ENCODE results near the gene ZSCAN1. TPM values are rescaled to one million over a fixed set of nuclear protein-coding genes. Genes with fewer than 3 reads are reported as not detected.

Gene ZSCAN1
- total and polyA plus RNA-seq, 10 of the 15 experiments (the other 5 are each of a cell fraction or from before 2014, with no cell fraction given) = not detected

DNA sequence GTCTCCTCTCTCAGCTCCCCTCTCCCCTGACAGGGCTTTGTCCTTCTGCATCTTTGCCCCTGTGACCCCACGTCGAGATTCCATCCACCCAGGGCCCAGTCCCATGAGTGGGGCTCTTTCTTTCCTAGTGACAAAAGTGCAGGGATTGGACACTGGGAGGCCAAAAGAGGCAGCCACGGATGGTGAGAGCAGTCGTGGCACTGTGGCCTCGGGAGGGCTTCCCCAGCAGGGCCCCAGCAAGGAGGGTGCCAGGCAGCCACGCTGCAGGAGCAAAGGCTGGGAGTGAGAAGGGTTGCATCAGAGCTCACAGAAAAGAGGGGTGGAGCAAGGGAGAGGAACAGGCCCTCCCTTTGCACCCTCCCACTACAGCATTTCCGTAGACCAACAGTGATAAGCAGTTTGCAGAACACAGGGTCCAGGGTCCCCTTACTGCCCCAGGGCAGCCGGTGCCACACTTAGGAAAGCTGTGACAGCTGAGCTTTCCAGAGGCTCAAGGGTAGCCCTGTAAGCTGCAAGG, 4.9 kb downstream of the ZSCAN1 start (continued):
- TF ChIP-seq, protein P1, sequence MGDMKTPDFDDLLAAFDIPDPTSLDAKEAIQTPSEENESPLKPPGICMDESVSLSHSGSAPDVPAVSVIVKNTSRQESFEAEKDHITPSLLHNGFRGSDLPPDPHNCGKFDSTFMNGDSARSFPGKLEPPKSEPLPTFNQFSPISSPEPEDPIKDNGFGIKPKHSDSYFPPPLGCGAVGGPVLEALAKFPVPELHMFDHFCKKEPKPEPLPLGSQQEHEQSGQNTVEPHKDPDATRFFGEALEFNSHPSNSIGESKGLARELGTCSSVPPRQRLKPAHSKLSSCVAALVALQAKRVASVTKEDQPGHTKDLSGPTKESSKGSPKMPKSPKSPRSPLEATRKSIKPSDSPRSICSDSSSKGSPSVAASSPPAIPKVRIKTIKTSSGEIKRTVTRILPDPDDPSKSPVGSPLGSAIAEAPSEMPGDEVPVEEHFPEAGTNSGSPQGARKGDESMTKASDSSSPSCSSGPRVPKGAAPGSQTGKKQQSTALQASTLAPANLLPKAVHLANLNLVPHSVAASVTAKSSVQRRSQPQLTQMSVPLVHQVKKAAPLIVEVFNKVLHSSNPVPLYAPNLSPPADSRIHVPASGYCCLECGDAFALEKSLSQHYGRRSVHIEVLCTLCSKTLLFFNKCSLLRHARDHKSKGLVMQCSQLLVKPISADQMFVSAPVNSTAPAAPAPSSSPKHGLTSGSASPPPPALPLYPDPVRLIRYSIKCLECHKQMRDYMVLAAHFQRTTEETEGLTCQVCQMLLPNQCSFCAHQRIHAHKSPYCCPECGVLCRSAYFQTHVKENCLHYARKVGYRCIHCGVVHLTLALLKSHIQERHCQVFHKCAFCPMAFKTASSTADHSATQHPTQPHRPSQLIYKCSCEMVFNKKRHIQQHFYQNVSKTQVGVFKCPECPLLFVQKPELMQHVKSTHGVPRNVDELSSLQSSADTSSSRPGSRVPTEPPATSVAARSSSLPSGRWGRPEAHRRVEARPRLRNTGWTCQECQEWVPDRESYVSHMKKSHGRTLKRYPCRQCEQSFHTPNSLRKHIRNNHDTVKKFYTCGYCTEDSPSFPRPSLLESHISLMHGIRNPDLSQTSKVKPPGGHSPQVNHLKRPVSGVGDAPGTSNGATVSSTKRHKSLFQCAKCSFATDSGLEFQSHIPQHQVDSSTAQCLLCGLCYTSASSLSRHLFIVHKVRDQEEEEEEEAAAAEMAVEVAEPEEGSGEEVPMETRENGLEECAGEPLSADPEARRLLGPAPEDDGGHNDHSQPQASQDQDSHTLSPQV (IDR thresholded peaks at IDR 0.05) = no peak
- TF ChIP-seq RUNX3 (IDR thresholded peaks at IDR 0.05; ENCODE audit: low read length) (no peak), ZZZ3 (IDR thresholded peaks at IDR 0.05; ENCODE audit: control insufficient read depth, insufficient read length, low read depth) (no peak), EZH2 (IDR thresholded peaks at IDR 0.05; ENCODE audit: borderline replicate concordance, control insufficient read depth, low read depth, low read length) (no peak), HDAC2 (IDR thresholded peaks at IDR 0.05) (no peak), ZNF24 (IDR thresholded peaks at IDR 0.05) (no peak)

DNA sequence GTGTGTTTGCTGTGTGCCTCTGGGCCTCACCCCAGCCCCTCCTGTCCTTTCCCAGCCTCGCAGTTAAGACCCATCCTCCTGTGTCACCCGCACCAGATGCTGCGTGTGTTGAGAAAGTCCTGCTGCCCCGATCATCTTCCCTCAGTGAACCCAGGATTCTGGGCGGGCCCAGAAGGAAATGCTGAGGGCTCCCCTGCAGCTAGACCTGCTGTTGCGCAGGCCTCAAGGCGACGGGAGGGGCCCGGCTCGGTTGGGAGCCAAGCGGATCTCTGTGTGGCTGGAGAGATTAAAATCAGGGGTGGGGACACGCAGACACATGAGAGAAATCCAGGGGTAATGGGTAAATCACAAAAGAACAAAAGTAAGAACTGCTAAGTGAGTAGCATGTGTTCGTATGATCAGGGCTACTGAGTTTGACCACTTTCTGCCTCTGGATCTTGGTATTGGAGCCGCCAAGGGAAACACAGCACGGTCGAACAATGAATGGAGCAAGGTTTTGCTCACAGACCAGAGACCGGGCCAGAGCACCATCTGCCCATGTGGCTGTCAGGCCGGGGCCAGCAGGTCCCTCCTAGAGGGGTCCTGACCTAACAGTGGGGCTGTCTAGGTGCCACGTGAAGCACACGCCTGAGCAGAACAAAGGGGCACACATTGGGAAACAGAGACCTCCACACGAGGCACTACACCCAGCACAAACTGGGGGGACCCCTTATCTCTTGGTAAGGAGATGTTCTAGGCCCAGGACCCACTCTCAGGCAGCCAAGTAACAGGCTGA, 7.1 kb downstream of the ZSCAN1 start:
- intact Hi-C loops (cut with micrococcal nuclease; ENCODE audit: unreplicated experiment) = no loop called here
- no peaks in the 10 kb centered on the region for H3K27me3 ChIP-seq (replicated peaks in 1 of 2; ENCODE audit: control insufficient read depth in 2 of 2, insufficient read depth in 2 of 2, low read length in 1 of 2)
- H3K36me3 ChIP-seq (ENCODE audit: control insufficient read depth in 2 of 2, insufficient read depth in 2 of 2, low read length in 1 of 2) = no peaks in the 10 kb centered on the region
- H3K27ac ChIP-seq (ENCODE audit: control insufficient read depth, insufficient read depth) = no peak overlapping the region
- TF ChIP-seq JUNB (IDR thresholded peaks at IDR 0.05) (no peak), PAX5 (IDR thresholded peaks at IDR 0.05; ENCODE audit: borderline replicate concordance, low read depth, low read length) (no peak), PML (IDR thresholded peaks at IDR 0.05; ENCODE audit: low read length) (no peak), NFXL1 (IDR thresholded peaks at IDR 0.05; ENCODE audit: borderline replicate concordance) (no peak), LARP7 (IDR thresholded peaks at IDR 0.05) (no peak)
- 56% methylated on average over 21 of the region's 21 CpGs for WGBS (ENCODE audit: insufficient coverage, insufficient replicate concordance, low lambda C conversion rate, missing lambda C conversion rate)
- POLR2A ChIA-PET = no interaction called here
- no peak for ATAC-seq
- CTCF ChIA-PET = no interaction called here
- DNase-seq (ENCODE audit: low read depth, low spot score) = no peak
- BruUV-seq (replicated peaks) = no TSS peak
- H3K4me2 ChIP-seq (ENCODE audit: control insufficient read depth, insufficient read depth) = no peak overlapping the region
- RAD21 ChIA-PET (ENCODE audit: unreplicated experiment) = no interaction called here
- no peak for FAIRE-seq
- H3K4me3 ChIP-seq = no peak overlapping the region
- no peak overlapping the region for H2AFZ ChIP-seq (ENCODE audit: control insufficient read depth, low read depth, low read length)
- no peaks in the 10 kb centered on the region for H3K4me1 ChIP-seq (ENCODE audit: control insufficient read depth, insufficient read depth, low read length)
- H3K9ac ChIP-seq (ENCODE audit: control insufficient read depth, insufficient read depth, low read length) = no peak overlapping the region
- H3K9me3 ChIP-seq (replicated peaks; ENCODE audit: control insufficient read depth, insufficient read depth, low read length) = peaks cover 5% of the 10 kb centered on the region; the same call in 2 of the 3 replicates
- SMC1A ChIA-PET (ENCODE audit: uncharacterized antibody, unreplicated experiment) = no interaction called here
- H3K79me2 ChIP-seq (ENCODE audit: control insufficient read depth, insufficient read depth, low read length) = no peaks in the 10 kb centered on the region
- in situ Hi-C loops (cut with MboI) = no loop called here
- no peaks in the 10 kb centered on the region for H4K20me1 ChIP-seq (ENCODE audit: control insufficient read depth, insufficient read depth)

All from GM12878 (cell line).